Stimulated activated CD8-positive, alpha-beta memory T cell treated with anti-CD3 and anti-CD28 coated beads, Interleukin-2, amount 100 ng/mL, for 1 hour (primary cell): ENCODE results near the gene ADCY2.

ENCODE experiments used
- DNase-seq, 2 donors: peaks; one replicate each; pipeline ENCODE4 v3.0.0-alpha.2; 2020; ENCODE audit warnings: low read depth in 2 of 2

Gene ADCY2

GRCh38 chr5:7869474-7870136, 473.7 kb downstream of the ADCY2 start:
- no peak for DNase-seq

DNA sequence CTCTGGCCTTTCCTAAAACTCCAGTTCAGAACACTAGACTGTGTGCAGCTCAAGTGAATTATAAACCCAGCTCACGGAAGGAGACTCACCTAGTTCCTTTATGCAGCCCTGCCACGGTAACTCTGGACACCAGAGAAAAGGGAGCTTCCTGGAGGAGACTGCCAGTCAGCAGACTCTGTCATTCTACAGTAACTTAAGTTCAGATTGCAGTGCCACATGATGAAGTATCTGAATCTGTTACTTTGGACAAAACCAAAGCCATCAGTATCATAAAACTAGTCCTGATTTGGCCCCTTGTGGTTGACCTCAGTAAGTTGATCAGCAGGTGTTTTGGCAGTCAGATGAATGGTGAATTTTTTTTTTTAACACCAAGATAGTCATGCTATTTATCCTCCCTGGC, 475.7 kb downstream of the ADCY2 start:
- no peak for DNase-seq

- no peak for DNase-seq
These were observed 476.7 kb downstream of the ADCY2 start for GRCh38 chr5:7872517-7873130.

DNA sequence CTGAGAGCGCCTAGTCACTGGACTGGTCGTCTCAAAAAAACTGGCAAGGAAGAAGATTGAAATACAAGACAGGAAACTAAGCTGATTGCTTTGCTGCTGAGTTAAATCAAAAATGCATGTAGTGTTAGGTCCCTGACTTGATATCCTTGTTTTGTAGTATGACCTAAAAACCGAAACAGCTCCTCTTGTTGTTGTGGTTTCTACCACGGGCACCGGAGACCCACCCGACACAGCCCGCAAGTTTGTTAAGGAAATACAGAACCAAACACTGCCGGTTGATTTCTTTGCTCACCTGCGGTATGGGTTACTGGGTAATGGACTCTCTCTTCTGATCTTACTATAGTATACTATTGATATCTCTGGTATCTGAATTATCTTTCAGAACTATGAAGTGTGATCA, 477.3 kb downstream of the ADCY2 start:
- DNase-seq: no peak

DNA sequence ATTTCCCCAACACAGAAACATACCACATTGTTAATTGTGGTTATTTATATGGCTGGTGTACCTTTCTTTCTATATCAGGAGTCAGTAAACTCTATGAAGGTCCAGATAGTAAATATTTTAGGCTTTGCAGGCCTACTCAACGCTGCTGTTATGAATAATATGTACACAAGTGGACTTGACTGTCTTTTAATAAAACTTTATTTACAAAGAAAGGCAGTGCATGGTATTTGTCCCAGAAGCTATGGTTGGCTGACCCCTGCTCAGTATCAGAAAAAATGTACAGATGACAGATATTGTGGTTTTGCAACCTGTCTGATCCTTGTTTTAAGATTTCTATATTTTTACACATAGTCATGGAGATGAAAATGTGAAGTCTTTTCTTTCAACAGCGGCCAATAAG, 478.7 kb downstream of the ADCY2 start:
- DNase-seq: no peak

DNA sequence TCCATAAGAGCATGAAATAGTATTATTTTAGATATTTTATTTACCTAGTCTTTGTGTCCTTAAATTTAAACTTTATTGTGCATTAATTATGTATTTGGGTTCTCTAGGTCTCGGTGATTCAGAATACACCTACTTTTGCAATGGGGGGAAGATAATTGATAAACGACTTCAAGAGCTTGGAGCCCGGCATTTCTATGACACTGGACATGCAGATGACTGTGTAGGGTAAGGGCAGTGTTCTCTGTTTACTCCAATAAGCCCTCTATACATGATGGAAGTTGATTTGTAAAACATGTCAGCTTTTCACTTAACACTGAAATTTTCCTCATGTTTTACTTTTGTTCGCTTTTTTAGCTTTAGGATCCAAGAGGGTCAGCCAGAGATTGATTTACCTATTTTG, 479.2 kb downstream of the ADCY2 start:
- no peak for DNase-seq

DNA sequence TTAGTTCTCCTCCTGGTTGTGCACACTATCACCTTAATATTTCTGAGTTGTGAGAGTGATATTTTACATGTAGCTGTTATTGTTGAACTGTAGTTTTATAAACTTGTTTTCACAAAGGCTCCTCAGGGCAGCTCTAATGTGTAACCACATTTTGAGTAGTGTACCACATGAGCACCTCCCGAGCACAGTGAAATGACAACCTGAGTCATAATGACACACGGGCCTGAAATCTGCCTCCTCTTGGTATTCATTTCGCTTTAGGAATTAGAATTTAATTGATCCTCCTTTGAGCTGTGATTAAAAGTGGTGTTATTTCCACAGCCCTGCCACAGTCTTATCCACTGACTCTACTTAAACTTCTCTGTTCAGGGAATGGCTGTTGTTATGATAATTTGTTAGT, 480.9 kb downstream of the ADCY2 start:
- no peak for DNase-seq

DNA sequence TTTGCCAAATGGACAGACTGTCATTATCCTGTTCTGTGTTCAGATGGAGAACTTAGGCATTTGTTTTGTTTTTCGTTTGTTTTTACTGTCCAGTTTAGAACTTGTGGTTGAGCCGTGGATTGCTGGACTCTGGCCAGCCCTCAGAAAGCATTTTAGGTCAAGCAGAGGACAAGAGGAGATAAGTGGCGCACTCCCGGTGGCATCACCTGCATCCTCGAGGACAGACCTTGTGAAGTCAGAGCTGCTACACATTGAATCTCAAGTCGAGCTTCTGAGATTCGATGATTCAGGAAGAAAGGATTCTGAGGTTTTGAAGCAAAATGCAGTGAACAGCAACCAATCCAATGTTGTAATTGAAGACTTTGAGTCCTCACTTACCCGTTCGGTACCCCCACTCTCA, 481.9 kb downstream of the ADCY2 start:
- DNase-seq: no peak

GRCh38 chr5:7878381-7878873, 482.5 kb downstream of the ADCY2 start:
- no peak for DNase-seq
